ENCODE data around the gene SLIT1.

SLIT1 gene

GRCh38 chr10:97215619-97216260 is 30.0 kb upstream of the SLIT1 start:
- TF ChIP-seq CTCF (IDR thresholded peaks at IDR 0.05; ENCODE audit: insufficient read depth, low read depth, low read length, missing control alignments): no peak
- no peak for DNase-seq (ENCODE audit: low read depth)

GRCh38 chr10:97213431-97213830 is 27.7 kb upstream of the SLIT1 start:
- no peak overlapping the region for H3K4me3 ChIP-seq (ENCODE audit: low read length)
- no peak for TF ChIP-seq CTCF (IDR thresholded peaks at IDR 0.05; ENCODE audit: insufficient read depth, low read depth, low read length, missing control alignments)
- no peak for DNase-seq (ENCODE audit: low read depth)

More at GRCh38 chr10:97215619-97216260, 30.0 kb upstream of the SLIT1 start:
- no peak overlapping the region for H3K4me3 ChIP-seq (ENCODE audit: low read length)

- no peak for DNase-seq (ENCODE audit: low read depth)
- H3K4me3 ChIP-seq (ENCODE audit: low read length): no peak overlapping the region
- TF ChIP-seq CTCF (IDR thresholded peaks at IDR 0.05; ENCODE audit: insufficient read depth, low read depth, low read length, missing control alignments): no peak
Measured at GRCh38 chr10:97211229-97211628, 25.5 kb upstream of the SLIT1 start.

- no peak overlapping the region for H3K4me3 ChIP-seq (ENCODE audit: low read length)
- peak; percentile 67 for DNase-seq (ENCODE audit: low read depth)
- peak; percentile 97 for TF ChIP-seq CTCF (IDR thresholded peaks at IDR 0.05; ENCODE audit: insufficient read depth, low read depth, low read length, missing control alignments)
Measured at GRCh38 chr10:97210543-97210960, 24.8 kb upstream of the SLIT1 start.

- no peak for TF ChIP-seq CTCF (IDR thresholded peaks at IDR 0.05; ENCODE audit: insufficient read depth, low read depth, low read length, missing control alignments)
- no peak for DNase-seq (ENCODE audit: low read depth)
- no peak overlapping the region for H3K4me3 ChIP-seq (ENCODE audit: low read length)
Measured at GRCh38 chr10:97207756-97208346, 22.1 kb upstream of the SLIT1 start.

GRCh38 chr10:97207131-97207530 is 21.4 kb upstream of the SLIT1 start:
- DNase-seq (ENCODE audit: low read depth): no peak
- no peak overlapping the region for H3K4me3 ChIP-seq (ENCODE audit: low read length)
- no peak for TF ChIP-seq CTCF (IDR thresholded peaks at IDR 0.05; ENCODE audit: insufficient read depth, low read depth, low read length, missing control alignments)

All from epithelial cell of esophagus (primary cell).